DMS114 treated with DMSO at 0.1 percent for 48 hours (cell line): Measurements from ENCODE around the gene LRRC1.

Experiments
- DNase-seq: peaks from one replicate; lab custom pipeline; 2025; ENCODE audit not compliant: unreplicated experiment; lab: John Stamatoyannopoulos, UW

The LRRC1 gene

GRCh38 chr6:53956068-53956711, 161.4 kb downstream of the LRRC1 start:
- DNase-seq = peak; percentile 64

- DNase-seq = no peak
Observed at GRCh38 chr6:53956804-53957203, 162.0 kb downstream of the LRRC1 start.

GRCh38 chr6:53959717-53960116, 164.9 kb downstream of the LRRC1 start:
- no peak for DNase-seq

DNA sequence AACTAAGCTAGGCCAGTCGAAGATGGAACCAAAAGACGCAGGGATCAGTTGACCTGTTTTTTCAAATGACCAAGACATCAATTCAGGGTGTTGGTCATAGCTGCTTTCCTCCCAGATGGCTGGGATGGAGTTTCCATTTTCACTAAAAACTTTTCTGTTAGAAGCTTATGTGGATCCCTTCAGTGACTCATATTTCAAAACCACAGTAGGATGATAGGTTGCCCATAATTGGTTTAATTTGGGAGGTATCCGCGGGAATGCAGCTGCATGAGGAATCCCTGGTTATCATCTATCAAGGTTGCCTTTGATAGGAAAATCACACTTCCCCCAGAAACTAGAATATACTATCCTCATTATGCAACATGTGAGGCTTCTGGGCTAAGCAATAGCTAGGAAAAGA, 165.5 kb downstream of the LRRC1 start:
- DNase-seq = no peak

DNA sequence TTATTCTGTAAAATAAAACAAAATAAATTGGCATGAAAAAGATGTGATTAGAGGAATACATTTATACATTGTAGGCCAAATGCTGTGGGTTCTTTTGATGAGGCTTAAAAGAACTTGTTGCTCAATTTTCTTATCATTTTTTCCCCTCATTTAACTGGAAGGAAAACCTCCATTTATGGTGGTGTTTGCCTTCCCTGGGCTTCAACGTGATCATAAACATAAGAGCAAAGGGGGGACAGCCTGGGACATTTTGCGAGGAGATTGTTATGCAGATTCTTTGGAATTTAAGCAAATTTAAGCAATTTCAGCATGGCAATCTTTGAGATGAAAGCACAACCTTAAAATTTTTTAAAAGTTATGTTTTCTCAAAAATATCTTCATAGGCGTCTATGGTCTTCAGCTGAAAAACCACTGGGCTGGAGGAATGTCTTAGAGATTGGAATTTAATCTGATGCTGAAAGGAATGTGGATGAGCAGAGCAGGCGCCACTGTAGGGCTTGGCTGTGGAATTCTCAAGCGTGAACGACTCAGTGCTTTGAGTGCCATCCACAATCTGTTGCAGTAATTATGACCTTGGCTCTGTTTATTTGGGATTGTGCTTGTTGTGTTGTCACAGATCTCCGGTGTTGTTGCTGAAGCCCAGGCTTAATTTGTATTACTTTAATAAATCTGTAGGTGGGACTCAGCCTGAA, 167.0 kb downstream of the LRRC1 start:
- DNase-seq = no peak

DNA sequence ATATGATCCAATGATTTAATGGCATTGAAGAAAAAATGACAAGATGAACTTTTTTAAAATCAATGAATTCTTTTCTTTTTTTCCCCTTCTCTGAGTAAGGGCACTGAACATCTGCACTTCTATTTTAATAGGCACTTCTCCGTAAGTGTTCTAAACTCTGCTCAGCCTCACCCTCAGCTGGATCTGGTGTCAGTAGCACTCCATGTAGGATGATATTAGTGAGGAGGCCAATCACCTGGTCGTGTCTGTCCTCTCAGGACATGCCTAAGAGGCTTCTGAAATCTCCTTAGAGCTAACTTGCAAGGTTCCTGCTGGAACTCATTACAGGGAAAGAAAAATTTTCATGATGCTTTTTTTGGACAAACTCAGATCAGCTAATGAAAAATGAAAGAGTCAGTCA, 167.8 kb downstream of the LRRC1 start:
- no peak for DNase-seq

DNA sequence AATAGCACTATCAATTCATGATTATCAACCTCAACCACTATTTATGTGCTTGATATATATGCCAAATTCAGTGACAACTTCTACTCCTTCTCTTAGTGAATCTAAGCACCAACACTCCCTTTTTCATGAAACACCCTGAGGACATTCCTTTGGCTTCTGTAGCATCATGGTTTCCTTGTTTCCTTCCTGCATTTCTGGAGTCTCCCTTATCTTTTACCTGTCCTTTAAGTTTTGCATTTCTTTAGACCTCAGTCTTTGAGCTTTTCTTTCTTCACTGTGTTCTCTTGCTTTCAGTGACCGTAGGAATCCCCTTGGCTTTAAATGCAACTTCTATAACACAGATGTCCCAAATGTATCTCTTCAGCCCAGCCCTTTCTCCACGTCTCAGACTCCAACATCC, 172.6 kb downstream of the LRRC1 start:
- DNase-seq = no peak
